HEK293 (cell line): ENCODE measurements around the gene S1PR1.
A peak's percentile ranks its signal among the peaks of the same experiment; 100 is the strongest.

ENCODE experiments used
- GLIS1 ChIP-seq: fragments of 450-650 bp; formaldehyde crosslinking; IDR thresholded peaks from 2 replicates; pipeline ENCODE4 v1.5.1; 2016; ENCODE audit warnings: missing biosample characterization, missing genetic modification characterization
- HIC1 ChIP-seq: fragments of 450-650 bp; formaldehyde crosslinking; IDR thresholded peaks from 2 replicates; pipeline ENCODE4 v1.5.1; 2016; ENCODE audit warnings: missing biosample characterization, missing genetic modification characterization
- HOXC10 ChIP-seq: sonication (generic); formaldehyde crosslinking; IDR thresholded peaks from 2 replicates; pipeline ENCODE4 v1.8.1; 2023; ENCODE audit warnings: mild to moderate bottlenecking, missing genetic modification reagents
- KLF16 ChIP-seq: fragments of 450-650 bp; formaldehyde crosslinking; IDR thresholded peaks from 2 replicates; pipeline ENCODE4 v1.5.1; 2017; ENCODE audit warnings: missing biosample characterization, missing genetic modification characterization
- REPIN1 ChIP-seq: fragments of 450-650 bp; formaldehyde crosslinking; IDR thresholded peaks from 2 replicates; pipeline ENCODE4 v1.5.1; 2017; ENCODE audit warnings: missing biosample characterization, missing genetic modification characterization, low read depth
- SCRT1 ChIP-seq: fragments of 450-650 bp; formaldehyde crosslinking; IDR thresholded peaks from 2 replicates; pipeline ENCODE4 v1.5.1; 2016; ENCODE audit warnings: missing biosample characterization, missing genetic modification characterization, borderline replicate concordance
- SETDB1 ChIP-seq: IDR thresholded peaks from one replicate; pipeline ENCODE4 v1.6.1; 2017; ENCODE audit warnings: mild to moderate bottlenecking, low read length, moderate library complexity, mixed read lengths; ENCODE audit not compliant: insufficient read length
- SP3 ChIP-seq: fragments of 450-650 bp; formaldehyde crosslinking; IDR thresholded peaks from 2 replicates; pipeline ENCODE4 v1.5.1; 2016; ENCODE audit warnings: missing biosample characterization, missing genetic modification characterization
- ZBTB8A ChIP-seq: fragments of 450-650 bp; formaldehyde crosslinking; IDR thresholded peaks from 2 replicates; pipeline ENCODE4 v1.5.1; 2016; ENCODE audit warnings: missing biosample characterization, missing genetic modification characterization
- ZFP3 ChIP-seq: fragments of 450-650 bp; formaldehyde crosslinking; IDR thresholded peaks from 2 replicates; pipeline ENCODE4 v1.5.1; 2016; ENCODE audit warnings: low read depth, missing biosample characterization, missing genetic modification characterization
- ZNF112 ChIP-seq: fragments of 450-650 bp; formaldehyde crosslinking; IDR thresholded peaks from 2 replicates; pipeline ENCODE4 v1.5.0; 2017; ENCODE audit warnings: missing biosample characterization, missing genetic modification characterization
- ZNF121 ChIP-seq: fragments of 450-650 bp; formaldehyde crosslinking; IDR thresholded peaks from 2 replicates; pipeline ENCODE4 v1.5.1; 2016; ENCODE audit warnings: missing biosample characterization, missing genetic modification characterization
- ZNF132 ChIP-seq: fragments of 450-650 bp; formaldehyde crosslinking; IDR thresholded peaks from 2 replicates; pipeline ENCODE4 v1.5.1; 2017; ENCODE audit warnings: missing biosample characterization, missing genetic modification characterization, borderline replicate concordance
- ZNF16 ChIP-seq: fragments of 450-650 bp; formaldehyde crosslinking; IDR thresholded peaks from 2 replicates; pipeline ENCODE4 v1.5.1; 2016; ENCODE audit warnings: low read depth, missing biosample characterization, missing genetic modification characterization
- ZNF175 ChIP-seq: fragments of 450-650 bp; formaldehyde crosslinking; IDR thresholded peaks from 2 replicates; pipeline ENCODE4 v1.5.1; 2016; ENCODE audit warnings: missing biosample characterization, missing genetic modification characterization
- ZNF214 ChIP-seq: fragments of 450-650 bp; formaldehyde crosslinking; IDR thresholded peaks from 2 replicates; pipeline ENCODE4 v1.5.1; 2017; ENCODE audit warnings: missing biosample characterization, mild to moderate bottlenecking, missing genetic modification characterization, borderline replicate concordance
- ZNF221 ChIP-seq: fragments of 450-650 bp; formaldehyde crosslinking; IDR thresholded peaks from 2 replicates; pipeline ENCODE4 v1.5.1; 2017; ENCODE audit warnings: missing biosample characterization, missing genetic modification characterization, borderline replicate concordance
- ZNF239 ChIP-seq: fragments of 450-650 bp; formaldehyde crosslinking; IDR thresholded peaks from 2 replicates; pipeline ENCODE4 v1.5.1; 2016; ENCODE audit warnings: missing biosample characterization, missing genetic modification characterization
- ZNF423 ChIP-seq: fragments of 450-650 bp; formaldehyde crosslinking; IDR thresholded peaks from 2 replicates; pipeline ENCODE4 v1.5.1; 2016; ENCODE audit warnings: missing biosample characterization, missing genetic modification characterization
- ZNF426 ChIP-seq: fragments of 450-650 bp; formaldehyde crosslinking; IDR thresholded peaks from 2 replicates; pipeline ENCODE4 v1.5.1; 2017; ENCODE audit warnings: missing biosample characterization, missing genetic modification characterization, mild to moderate bottlenecking, inconsistent platforms, moderate library complexity
- ZNF580 ChIP-seq: fragments of 450-650 bp; formaldehyde crosslinking; IDR thresholded peaks from 2 replicates; pipeline ENCODE4 v1.5.1; 2016; ENCODE audit warnings: missing biosample characterization, missing genetic modification characterization
- ZNF785 ChIP-seq: fragments of 450-650 bp; formaldehyde crosslinking; IDR thresholded peaks from 2 replicates; pipeline ENCODE4 v1.5.1; 2016; ENCODE audit warnings: missing biosample characterization, missing genetic modification characterization
- ZSCAN30 ChIP-seq: fragments of 450-650 bp; IDR thresholded peaks from 2 replicates; pipeline ENCODE4 v1.5.1; 2018; ENCODE audit warnings: missing biosample characterization, mild to moderate bottlenecking, missing genetic modification characterization, moderate library complexity
- TF ChIP-seq, protein P1 (sequence below): fragments of 450-650 bp; formaldehyde crosslinking; IDR thresholded peaks from 2 replicates; pipeline ENCODE4 v1.5.1; 2017; ENCODE audit warnings: missing biosample characterization, missing genetic modification characterization
- TF ChIP-seq, protein P2 (sequence below): fragments of 450-650 bp; formaldehyde crosslinking; IDR thresholded peaks from 2 replicates; pipeline ENCODE4 v1.5.1; 2016; ENCODE audit warnings: missing biosample characterization, missing genetic modification characterization, borderline replicate concordance
- TF ChIP-seq, protein P3 (sequence below): fragments of 450-650 bp; formaldehyde crosslinking; IDR thresholded peaks from 2 replicates; pipeline ENCODE4 v1.5.1; 2017; ENCODE audit warnings: missing biosample characterization, missing genetic modification characterization
- TF ChIP-seq, protein P4 (sequence below): fragments of 450-650 bp; formaldehyde crosslinking; IDR thresholded peaks from 2 replicates; pipeline ENCODE4 v1.5.1; 2016; ENCODE audit warnings: missing biosample characterization, missing genetic modification characterization
- TF ChIP-seq, protein P5 (sequence below): fragments of 450-650 bp; formaldehyde crosslinking; IDR thresholded peaks from 2 replicates; pipeline ENCODE4 v1.5.1; 2016; ENCODE audit warnings: missing biosample characterization, missing genetic modification characterization

The S1PR1 gene

GRCh38 chr1:101236516-101237228 is at the start of gene S1PR1 (continued):
- TF ChIP-seq, protein P1, sequence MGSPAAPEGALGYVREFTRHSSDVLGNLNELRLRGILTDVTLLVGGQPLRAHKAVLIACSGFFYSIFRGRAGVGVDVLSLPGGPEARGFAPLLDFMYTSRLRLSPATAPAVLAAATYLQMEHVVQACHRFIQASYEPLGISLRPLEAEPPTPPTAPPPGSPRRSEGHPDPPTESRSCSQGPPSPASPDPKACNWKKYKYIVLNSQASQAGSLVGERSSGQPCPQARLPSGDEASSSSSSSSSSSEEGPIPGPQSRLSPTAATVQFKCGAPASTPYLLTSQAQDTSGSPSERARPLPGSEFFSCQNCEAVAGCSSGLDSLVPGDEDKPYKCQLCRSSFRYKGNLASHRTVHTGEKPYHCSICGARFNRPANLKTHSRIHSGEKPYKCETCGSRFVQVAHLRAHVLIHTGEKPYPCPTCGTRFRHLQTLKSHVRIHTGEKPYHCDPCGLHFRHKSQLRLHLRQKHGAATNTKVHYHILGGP: no peak
- TF ChIP-seq REPIN1 (tag by site-specific recombination) (no peak), SP3 (peak; percentile 78), ZNF121 (no peak), ZNF426 (no peak), ZNF132 (tag by site-specific recombination) (no peak), HOXC10 (no peak), ZNF214 (tag by site-specific recombination) (no peak), SETDB1 (no peak), ZFP3 (no peak), HIC1 (tag by site-specific recombination) (no peak), KLF16 (tag by site-specific recombination) (peak; percentile 82), ZBTB8A (tag by site-specific recombination) (peak; percentile 38), ZSCAN30 (tag by site-specific recombination) (peak; percentile 61), ZNF221 (tag by site-specific recombination) (no peak), SCRT1 (tag by site-specific recombination) (no peak), ZNF785 (tag by site-specific recombination) (no peak), ZNF580 (tag by site-specific recombination) (no peak), ZNF175 (no peak), ZNF423 (tag by site-specific recombination) (no peak), ZNF16 (tag by site-specific recombination) (no peak), ZNF239 (no peak), ZNF112 (tag by site-specific recombination) (no peak), GLIS1 (tag by site-specific recombination) (peak; percentile 56; the same call in 1 of the 2 replicates)
- TF ChIP-seq, protein P2, sequence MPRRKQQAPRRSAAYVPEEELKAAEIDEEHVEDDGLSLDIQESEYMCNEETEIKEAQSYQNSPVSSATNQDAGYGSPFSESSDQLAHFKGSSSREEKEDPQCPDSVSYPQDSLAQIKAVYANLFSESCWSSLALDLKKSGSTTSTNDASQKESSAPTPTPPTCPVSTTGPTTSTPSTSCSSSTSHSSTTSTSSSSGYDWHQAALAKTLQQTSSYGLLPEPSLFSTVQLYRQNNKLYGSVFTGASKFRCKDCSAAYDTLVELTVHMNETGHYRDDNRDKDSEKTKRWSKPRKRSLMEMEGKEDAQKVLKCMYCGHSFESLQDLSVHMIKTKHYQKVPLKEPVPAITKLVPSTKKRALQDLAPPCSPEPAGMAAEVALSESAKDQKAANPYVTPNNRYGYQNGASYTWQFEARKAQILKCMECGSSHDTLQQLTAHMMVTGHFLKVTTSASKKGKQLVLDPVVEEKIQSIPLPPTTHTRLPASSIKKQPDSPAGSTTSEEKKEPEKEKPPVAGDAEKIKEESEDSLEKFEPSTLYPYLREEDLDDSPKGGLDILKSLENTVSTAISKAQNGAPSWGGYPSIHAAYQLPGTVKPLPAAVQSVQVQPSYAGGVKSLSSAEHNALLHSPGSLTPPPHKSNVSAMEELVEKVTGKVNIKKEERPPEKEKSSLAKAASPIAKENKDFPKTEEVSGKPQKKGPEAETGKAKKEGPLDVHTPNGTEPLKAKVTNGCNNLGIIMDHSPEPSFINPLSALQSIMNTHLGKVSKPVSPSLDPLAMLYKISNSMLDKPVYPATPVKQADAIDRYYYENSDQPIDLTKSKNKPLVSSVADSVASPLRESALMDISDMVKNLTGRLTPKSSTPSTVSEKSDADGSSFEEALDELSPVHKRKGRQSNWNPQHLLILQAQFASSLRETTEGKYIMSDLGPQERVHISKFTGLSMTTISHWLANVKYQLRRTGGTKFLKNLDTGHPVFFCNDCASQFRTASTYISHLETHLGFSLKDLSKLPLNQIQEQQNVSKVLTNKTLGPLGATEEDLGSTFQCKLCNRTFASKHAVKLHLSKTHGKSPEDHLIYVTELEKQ (tag by site-specific recombination): no peak
- TF ChIP-seq, protein P3, sequence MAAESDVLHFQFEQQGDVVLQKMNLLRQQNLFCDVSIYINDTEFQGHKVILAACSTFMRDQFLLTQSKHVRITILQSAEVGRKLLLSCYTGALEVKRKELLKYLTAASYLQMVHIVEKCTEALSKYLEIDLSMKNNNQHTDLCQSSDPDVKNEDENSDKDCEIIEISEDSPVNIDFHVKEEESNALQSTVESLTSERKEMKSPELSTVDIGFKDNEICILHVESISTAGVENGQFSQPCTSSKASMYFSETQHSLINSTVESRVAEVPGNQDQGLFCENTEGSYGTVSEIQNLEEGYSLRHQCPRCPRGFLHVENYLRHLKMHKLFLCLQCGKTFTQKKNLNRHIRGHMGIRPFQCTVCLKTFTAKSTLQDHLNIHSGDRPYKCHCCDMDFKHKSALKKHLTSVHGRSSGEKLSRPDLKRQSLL: no peak
- TF ChIP-seq, protein P4, sequence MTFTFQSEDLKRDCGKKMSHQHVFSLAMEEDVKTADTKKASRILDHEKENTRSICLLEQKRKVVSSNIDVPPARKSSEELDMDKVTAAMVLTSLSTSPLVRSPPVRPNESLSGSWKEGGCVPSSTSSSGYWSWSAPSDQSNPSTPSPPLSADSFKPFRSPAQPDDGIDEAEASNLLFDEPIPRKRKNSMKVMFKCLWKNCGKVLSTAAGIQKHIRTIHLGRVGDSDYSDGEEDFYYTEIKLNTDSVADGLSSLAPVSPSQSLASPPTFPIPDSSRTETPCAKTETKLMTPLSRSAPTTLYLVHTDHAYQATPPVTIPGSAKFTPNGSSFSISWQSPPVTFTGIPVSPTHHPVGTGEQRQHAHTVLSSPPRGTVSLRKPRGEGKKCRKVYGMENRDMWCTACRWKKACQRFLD: no peak
- TF ChIP-seq, protein P5, sequence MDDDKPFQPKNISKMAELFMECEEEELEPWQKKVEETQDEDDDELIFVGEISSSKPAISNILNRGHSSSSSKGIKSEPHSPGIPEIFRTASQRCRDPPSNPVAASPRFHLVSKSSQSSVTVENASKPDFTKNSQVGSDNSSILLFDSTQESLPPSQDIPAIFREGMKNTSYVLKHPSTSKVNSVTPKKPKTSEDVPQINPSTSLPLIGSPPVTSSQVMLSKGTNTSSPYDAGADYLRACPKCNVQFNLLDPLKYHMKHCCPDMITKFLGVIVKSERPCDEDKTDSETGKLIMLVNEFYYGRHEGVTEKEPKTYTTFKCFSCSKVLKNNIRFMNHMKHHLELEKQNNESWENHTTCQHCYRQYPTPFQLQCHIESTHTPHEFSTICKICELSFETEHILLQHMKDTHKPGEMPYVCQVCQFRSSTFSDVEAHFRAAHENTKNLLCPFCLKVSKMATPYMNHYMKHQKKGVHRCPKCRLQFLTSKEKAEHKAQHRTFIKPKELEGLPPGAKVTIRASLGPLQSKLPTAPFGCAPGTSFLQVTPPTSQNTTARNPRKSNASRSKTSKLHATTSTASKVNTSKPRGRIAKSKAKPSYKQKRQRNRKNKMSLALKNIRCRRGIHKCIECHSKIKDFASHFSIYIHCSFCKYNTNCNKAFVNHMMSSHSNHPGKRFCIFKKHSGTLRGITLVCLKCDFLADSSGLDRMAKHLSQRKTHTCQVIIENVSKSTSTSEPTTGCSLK (tag by site-specific recombination): no peak
